SH-SY5Y (cell line): ENCODE measurements around the gene MMP11.

Experiments used
- GATA2 ChIP-seq: IDR thresholded peaks from 2 replicates; pipeline ENCODE4 v1.6.1; 2011; ENCODE audit warnings: mild to moderate bottlenecking, low read depth, low read length
- GATA3 ChIP-seq: IDR thresholded peaks from 2 replicates; pipeline ENCODE4 v1.6.1; 2011; ENCODE audit warnings: low read depth, mild to moderate bottlenecking, low read length, moderate library complexity

- TF ChIP-seq GATA2 (no peak), GATA3 (no peak)
Observed at GRCh38 chr22:23762842-23763578, 9.6 kb upstream of the MMP11 start, which contains the start of gene C22orf15.
